ENCODE data around the gene MRPS7.

DNA sequence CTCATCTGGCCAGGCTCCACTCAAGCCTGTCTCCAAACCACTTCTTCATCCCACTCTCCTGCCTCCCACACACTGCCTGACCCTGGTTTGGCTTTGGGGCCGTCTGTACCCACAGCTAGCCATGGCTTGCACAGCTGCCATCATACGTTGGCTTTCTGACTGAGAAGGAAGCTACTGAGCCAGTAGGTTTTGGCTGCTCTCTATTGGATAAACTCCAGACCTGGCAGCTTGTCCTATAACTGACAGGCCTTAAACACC is 5.4 kb downstream of the MRPS7 start:
- TF ChIP-seq YY1 (IDR thresholded peaks at IDR 0.05; ENCODE audit: insufficient read depth, insufficient read length) = no peak
- no peak for TF ChIP-seq ZNF274 (IDR thresholded peaks at IDR 0.05; ENCODE audit: low read depth, low read length)
- no peak for TF ChIP-seq SUZ12 (IDR thresholded peaks at IDR 0.05; ENCODE audit: extremely low read depth, insufficient read depth, insufficient read length)

Measured in NT2/D1 (cell line).